NCI-H2107 (cell line): ENCODE data around the gene IFNK.

ENCODE experiments used
- DNase-seq: peaks from one replicate; lab custom pipeline; 2025; lab: John Stamatoyannopoulos, UW

The IFNK gene

DNA sequence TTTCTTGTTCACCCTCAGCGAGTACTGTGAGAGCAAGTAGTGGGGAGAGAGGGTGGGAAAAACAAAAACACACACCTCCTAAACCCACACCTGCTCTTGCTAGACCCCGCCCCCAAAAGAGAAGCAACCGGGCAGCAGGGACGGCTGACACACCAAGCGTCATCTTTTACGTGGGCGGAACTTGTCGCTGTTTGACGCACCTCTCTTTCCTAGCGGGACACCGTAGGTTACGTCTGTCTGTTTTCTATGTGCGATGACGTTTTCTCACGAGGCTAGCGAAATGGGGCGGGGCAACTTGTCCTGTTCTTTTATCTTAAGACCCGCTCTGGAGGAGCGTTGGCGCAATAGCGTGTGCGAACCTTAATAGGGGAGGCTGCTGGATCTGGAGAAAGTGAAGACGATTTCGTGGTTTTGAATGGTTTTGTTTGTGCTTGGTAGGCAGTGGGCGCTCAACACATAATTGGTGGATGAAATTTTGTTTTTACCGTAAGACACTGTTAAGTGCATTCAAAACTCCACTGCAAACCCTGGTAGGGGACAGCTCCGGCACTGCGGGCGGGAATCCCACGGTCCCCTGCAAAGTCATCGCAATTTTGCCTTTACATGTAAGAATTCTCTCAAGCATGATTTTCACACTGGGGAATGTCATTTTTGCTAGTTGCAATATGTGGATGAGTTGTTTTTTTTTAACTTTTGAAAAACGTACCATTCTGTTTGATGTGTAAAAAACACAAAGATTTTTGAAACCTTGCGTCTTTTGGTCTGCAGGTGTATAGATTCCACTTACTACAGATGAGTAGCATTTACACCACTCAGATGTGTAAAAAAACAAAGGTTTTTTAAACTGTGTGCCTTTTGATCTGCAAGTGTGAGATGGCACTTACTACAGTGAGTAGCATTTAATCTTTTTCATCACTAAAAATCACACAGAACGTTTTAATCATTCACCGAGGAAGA, 49.8 kb downstream of the IFNK start:
- peak; percentile 91 for DNase-seq
